HEK293 (cell line): ENCODE measurements around the gene CAPN1.

ENCODE experiments used
- CTCF ChIA-PET: fragments of 350-600 bp; formaldehyde crosslinking; extraction: SDS; loops from one replicate; lab custom pipeline; 2021; ENCODE audit warnings: antibody characterized with exemption; lab: Yijun Ruan, JAX
- POLR2A ChIA-PET: fragments of 300-600 bp; formaldehyde crosslinking; extraction: SDS; loops from one replicate; lab custom pipeline; 2020; ENCODE audit warnings: antibody characterized with exemption, inconsistent platforms; lab: Yijun Ruan, JAX
- H3K27ac ChIP-seq: fragments of 200-500 bp; sonication (Bioruptor generic); 2 replicates; pipeline ENCODE4 v1.5.1; 2014; ENCODE audit warnings: low read depth, low read length, control low read depth, inconsistent platforms; ENCODE audit errors: extremely low read depth
- H3K36me3 ChIP-seq, 2 experiments: fragments of 200-500 bp in 1 of 2; sonication (Bioruptor generic) in 1 of 2; 1 replicate in 1 of 2; 2 replicates in 1 of 2; pipeline ENCODE4 v1.5.1; 2014 to 2017; ENCODE audit warnings: inconsistent platforms in 2 of 2, low read length in 2 of 2; ENCODE audit not compliant: control insufficient read depth in 2 of 2, insufficient read depth in 1 of 2
- H3K4me1 ChIP-seq: fragments of 200-500 bp; sonication (Bioruptor generic); 2 replicates; pipeline ENCODE4 v1.5.1; 2014; ENCODE audit warnings: mild to moderate bottlenecking, low read length, inconsistent platforms; ENCODE audit not compliant: control insufficient read depth, insufficient read depth
- H3K4me3 ChIP-seq: 2 replicates; pipeline ENCODE4 v1.5.1; 2011; ENCODE audit warnings: low read depth, mild to moderate bottlenecking, control low read depth, low read length, moderate library complexity
- H3K9me3 ChIP-seq: fragments of 200-500 bp; sonication (Bioruptor generic); 2 replicates; pipeline ENCODE4 v1.5.1; 2014; ENCODE audit warnings: low read depth, low read length, inconsistent platforms; ENCODE audit not compliant: control insufficient read depth, insufficient read depth
- SP3 ChIP-seq: fragments of 450-650 bp; formaldehyde crosslinking; IDR thresholded peaks from 2 replicates; pipeline ENCODE4 v1.5.1; 2016; ENCODE audit warnings: missing biosample characterization, missing genetic modification characterization
- ZNF146 ChIP-seq: fragments of 450-650 bp; formaldehyde crosslinking; IDR thresholded peaks from 2 replicates; pipeline ENCODE4 v1.5.1; 2016; ENCODE audit warnings: missing biosample characterization, missing genetic modification characterization
- ZNF266 ChIP-seq: fragments of 450-650 bp; formaldehyde crosslinking; IDR thresholded peaks from 2 replicates; pipeline ENCODE4 v1.5.1; 2016; ENCODE audit warnings: missing biosample characterization, missing genetic modification characterization, low read depth
- ZNF555 ChIP-seq: fragments of 450-650 bp; formaldehyde crosslinking; conservative IDR thresholded peaks from 2 replicates; pipeline ENCODE4 v1.5.1; 2017; ENCODE audit warnings: missing biosample characterization, mild to moderate bottlenecking, missing genetic modification characterization, inconsistent platforms
- ZNF629 ChIP-seq: fragments of 450-650 bp; formaldehyde crosslinking; IDR thresholded peaks from 2 replicates; pipeline ENCODE4 v1.5.1; 2017; ENCODE audit warnings: missing biosample characterization, missing genetic modification characterization
- TF ChIP-seq, protein P1 (sequence below): fragments of 450-650 bp; formaldehyde crosslinking; IDR thresholded peaks from 2 replicates; pipeline ENCODE4 v1.5.1; 2016; ENCODE audit warnings: missing biosample characterization, missing genetic modification characterization
- TF ChIP-seq, protein P2 (sequence below): fragments of 450-650 bp; formaldehyde crosslinking; IDR thresholded peaks from 2 replicates; pipeline ENCODE4 v1.5.1; 2016; ENCODE audit warnings: missing biosample characterization, missing genetic modification characterization
- TF ChIP-seq, protein P3 (sequence below): fragments of 450-650 bp; formaldehyde crosslinking; conservative IDR thresholded peaks from 2 replicates; pipeline ENCODE4 v1.5.1; 2016; ENCODE audit warnings: low read depth, missing biosample characterization, missing genetic modification characterization
- TF ChIP-seq, protein P4 (sequence below): fragments of 450-650 bp; formaldehyde crosslinking; IDR thresholded peaks from 2 replicates; pipeline ENCODE4 v1.5.1; 2016; ENCODE audit warnings: missing biosample characterization, missing genetic modification characterization
- TF ChIP-seq, protein P5 (sequence below): fragments of 450-650 bp; formaldehyde crosslinking; IDR thresholded peaks from 2 replicates; pipeline ENCODE4 v1.5.1; 2017; ENCODE audit warnings: missing biosample characterization, missing genetic modification characterization
- TF ChIP-seq, protein P6 (sequence below): fragments of 450-650 bp; formaldehyde crosslinking; conservative IDR thresholded peaks from 2 replicates; pipeline ENCODE4 v1.5.1; 2016; ENCODE audit warnings: low read depth, missing biosample characterization, missing genetic modification characterization

Gene CAPN1

DNA sequence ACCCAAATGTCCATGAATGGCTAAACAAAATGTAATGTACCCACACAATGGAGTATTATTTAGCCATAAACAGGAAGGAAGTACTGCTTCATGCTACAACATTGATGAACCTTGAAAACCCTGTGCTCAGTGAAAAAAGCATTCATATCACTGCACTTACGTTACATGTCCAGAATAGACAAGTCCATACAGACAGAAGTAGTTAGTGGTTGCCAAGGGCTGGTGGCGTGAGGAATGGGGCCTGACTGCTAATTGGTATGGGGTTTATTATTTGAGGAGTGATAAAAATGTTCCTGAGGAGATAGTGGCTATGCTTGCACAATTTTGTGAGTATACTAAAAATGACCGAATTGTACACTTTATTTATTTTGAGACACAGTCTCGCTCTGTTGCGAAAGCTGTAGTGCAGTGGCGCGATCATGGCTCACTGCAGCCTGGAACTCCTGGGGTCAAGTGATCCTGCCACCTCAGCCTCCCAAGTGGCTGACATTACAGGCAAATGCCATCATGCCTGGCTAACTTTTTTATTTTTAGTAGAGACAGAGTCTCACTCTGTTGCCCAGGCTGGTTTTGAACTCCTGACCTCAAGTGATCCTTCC lies 39.7 kb upstream of the CAPN1 start:
- TF ChIP-seq, protein P1, sequence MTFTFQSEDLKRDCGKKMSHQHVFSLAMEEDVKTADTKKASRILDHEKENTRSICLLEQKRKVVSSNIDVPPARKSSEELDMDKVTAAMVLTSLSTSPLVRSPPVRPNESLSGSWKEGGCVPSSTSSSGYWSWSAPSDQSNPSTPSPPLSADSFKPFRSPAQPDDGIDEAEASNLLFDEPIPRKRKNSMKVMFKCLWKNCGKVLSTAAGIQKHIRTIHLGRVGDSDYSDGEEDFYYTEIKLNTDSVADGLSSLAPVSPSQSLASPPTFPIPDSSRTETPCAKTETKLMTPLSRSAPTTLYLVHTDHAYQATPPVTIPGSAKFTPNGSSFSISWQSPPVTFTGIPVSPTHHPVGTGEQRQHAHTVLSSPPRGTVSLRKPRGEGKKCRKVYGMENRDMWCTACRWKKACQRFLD (tag by site-specific recombination): no peak
- peak; percentile 57; the same call in 1 of the 2 replicates for TF ChIP-seq ZNF146 (tag by site-specific recombination)
- TF ChIP-seq, all 188 proteins: peak for 1
- H3K4me3 ChIP-seq: no peak overlapping the region
- ChIA-PET POLR2A (no interaction called here), CTCF (no interaction called here)
- no peak overlapping the region for H3K27ac ChIP-seq
- no peaks in the 10 kb centered on the region for H3K4me1 ChIP-seq
- H3K36me3 ChIP-seq: no peaks in the 10 kb centered on the region
- no peaks in the 10 kb centered on the region for H3K9me3 ChIP-seq

DNA sequence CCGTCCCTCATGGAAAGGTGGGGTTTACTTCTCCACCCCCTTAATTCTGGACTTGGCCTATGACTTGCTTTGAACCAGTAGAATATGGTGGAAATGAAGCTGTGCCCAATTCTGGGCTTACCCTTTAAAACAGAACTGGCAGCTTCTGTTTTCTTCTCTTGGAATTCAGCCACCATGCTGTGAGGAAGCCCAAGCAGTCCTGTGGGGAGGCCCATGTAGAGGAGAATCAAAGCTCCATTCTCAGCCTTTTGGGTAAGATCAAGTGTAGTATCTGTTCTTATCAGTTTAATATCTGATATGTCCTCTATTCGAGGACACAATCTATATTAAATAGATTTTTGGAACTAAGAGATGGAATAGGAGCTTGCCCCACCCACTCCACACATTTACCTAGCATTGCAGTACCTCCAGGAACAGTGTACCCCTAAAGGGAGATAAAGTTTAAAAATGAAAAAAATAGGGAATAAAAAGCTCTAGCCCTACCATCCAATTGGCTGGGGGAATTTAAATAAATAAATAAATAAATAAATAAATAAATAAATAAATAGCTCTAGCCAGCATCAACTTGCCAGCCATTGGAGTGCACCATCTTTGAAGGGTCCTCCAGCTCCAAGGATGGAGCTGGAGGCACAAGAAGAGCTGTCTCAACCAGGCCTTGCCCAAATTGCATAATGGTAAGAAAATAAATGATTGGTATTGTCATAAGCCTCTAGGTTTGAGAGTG lies 34.2 kb upstream of the CAPN1 start:
- H3K27ac ChIP-seq: no peak overlapping the region
- ChIA-PET CTCF (interaction anchor here (0.9 to 1.8 kb wide), 2 partner anchors 12 to 18 kb away, joined by 3 to 7 read pairs; no protein-coding TSS in a partner anchor), POLR2A (interaction anchor here (0.7 to 1.7 kb wide), 3 partner anchors 10 to 141 kb away, joined by 3 to 4 read pairs (median 3); no protein-coding TSS in a partner anchor)
- H3K4me1 ChIP-seq: no peaks in the 10 kb centered on the region
- H3K36me3 ChIP-seq: no peaks in the 10 kb centered on the region
- no peaks in the 10 kb centered on the region for H3K9me3 ChIP-seq
- no peak overlapping the region for H3K4me3 ChIP-seq
- TF ChIP-seq, protein P2, sequence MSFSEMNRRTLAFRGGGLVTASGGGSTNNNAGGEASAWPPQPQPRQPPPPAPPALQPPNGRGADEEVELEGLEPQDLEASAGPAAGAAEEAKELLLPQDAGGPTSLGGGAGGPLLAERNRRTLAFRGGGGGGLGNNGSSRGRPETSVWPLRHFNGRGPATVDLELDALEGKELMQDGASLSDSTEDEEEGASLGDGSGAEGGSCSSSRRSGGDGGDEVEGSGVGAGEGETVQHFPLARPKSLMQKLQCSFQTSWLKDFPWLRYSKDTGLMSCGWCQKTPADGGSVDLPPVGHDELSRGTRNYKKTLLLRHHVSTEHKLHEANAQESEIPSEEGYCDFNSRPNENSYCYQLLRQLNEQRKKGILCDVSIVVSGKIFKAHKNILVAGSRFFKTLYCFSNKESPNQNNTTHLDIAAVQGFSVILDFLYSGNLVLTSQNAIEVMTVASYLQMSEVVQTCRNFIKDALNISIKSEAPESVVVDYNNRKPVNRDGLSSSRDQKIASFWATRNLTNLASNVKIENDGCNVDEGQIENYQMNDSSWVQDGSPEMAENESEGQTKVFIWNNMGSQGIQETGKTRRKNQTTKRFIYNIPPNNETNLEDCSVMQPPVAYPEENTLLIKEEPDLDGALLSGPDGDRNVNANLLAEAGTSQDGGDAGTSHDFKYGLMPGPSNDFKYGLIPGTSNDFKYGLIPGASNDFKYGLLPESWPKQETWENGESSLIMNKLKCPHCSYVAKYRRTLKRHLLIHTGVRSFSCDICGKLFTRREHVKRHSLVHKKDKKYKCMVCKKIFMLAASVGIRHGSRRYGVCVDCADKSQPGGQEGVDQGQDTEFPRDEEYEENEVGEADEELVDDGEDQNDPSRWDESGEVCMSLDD: no peak
- TF ChIP-seq, protein P3, sequence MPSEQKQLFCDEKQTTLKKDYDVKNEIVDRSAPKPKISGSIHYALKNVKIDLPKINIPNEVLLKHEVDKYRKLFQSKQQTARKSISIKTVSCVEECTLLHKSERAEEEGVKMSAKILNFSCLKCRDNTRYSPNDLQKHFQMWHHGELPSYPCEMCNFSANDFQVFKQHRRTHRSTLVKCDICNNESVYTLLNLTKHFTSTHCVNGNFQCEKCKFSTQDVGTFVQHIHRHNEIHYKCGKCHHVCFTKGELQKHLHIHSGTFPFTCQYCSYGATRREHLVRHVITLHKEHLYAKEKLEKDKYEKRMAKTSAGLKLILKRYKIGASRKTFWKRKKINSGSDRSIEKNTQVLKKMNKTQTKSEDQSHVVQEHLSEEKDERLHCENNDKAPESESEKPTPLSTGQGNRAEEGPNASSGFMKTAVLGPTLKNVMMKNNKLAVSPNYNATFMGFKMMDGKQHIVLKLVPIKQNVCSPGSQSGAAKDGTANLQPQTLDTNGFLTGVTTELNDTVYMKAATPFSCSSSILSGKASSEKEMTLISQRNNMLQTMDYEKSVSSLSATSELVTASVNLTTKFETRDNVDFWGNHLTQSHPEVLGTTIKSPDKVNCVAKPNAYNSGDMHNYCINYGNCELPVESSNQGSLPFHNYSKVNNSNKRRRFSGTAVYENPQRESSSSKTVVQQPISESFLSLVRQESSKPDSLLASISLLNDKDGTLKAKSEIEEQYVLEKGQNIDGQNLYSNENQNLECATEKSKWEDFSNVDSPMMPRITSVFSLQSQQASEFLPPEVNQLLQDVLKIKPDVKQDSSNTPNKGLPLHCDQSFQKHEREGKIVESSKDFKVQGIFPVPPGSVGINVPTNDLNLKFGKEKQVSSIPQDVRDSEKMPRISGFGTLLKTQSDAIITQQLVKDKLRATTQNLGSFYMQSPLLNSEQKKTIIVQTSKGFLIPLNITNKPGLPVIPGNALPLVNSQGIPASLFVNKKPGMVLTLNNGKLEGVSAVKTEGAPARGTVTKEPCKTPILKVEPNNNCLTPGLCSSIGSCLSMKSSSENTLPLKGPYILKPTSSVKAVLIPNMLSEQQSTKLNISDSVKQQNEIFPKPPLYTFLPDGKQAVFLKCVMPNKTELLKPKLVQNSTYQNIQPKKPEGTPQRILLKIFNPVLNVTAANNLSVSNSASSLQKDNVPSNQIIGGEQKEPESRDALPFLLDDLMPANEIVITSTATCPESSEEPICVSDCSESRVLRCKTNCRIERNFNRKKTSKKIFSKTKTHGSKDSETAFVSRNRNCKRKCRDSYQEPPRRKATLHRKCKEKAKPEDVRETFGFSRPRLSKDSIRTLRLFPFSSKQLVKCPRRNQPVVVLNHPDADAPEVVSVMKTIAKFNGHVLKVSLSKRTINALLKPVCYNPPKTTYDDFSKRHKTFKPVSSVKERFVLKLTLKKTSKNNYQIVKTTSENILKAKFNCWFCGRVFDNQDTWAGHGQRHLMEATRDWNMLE (tag by site-specific recombination): peak; percentile 75
- TF ChIP-seq, protein P4, sequence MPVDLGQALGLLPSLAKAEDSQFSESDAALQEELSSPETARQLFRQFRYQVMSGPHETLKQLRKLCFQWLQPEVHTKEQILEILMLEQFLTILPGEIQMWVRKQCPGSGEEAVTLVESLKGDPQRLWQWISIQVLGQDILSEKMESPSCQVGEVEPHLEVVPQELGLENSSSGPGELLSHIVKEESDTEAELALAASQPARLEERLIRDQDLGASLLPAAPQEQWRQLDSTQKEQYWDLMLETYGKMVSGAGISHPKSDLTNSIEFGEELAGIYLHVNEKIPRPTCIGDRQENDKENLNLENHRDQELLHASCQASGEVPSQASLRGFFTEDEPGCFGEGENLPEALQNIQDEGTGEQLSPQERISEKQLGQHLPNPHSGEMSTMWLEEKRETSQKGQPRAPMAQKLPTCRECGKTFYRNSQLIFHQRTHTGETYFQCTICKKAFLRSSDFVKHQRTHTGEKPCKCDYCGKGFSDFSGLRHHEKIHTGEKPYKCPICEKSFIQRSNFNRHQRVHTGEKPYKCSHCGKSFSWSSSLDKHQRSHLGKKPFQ (tag by site-specific recombination): no peak
- TF ChIP-seq SP3 (tag by site-specific recombination) (0 out of 2 replicates have a peak, but pooled peaks have one; percentile 14), ZNF629 (tag by site-specific recombination) (peak; percentile 32; the same call in 1 of the 2 replicates), ZNF266 (no peak), ZNF555 (tag by site-specific recombination) (peak; percentile 41; the same call in 1 of the 2 replicates)
- TF ChIP-seq, protein P5, sequence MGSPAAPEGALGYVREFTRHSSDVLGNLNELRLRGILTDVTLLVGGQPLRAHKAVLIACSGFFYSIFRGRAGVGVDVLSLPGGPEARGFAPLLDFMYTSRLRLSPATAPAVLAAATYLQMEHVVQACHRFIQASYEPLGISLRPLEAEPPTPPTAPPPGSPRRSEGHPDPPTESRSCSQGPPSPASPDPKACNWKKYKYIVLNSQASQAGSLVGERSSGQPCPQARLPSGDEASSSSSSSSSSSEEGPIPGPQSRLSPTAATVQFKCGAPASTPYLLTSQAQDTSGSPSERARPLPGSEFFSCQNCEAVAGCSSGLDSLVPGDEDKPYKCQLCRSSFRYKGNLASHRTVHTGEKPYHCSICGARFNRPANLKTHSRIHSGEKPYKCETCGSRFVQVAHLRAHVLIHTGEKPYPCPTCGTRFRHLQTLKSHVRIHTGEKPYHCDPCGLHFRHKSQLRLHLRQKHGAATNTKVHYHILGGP (tag by site-specific recombination): no peak
- TF ChIP-seq, protein P6, sequence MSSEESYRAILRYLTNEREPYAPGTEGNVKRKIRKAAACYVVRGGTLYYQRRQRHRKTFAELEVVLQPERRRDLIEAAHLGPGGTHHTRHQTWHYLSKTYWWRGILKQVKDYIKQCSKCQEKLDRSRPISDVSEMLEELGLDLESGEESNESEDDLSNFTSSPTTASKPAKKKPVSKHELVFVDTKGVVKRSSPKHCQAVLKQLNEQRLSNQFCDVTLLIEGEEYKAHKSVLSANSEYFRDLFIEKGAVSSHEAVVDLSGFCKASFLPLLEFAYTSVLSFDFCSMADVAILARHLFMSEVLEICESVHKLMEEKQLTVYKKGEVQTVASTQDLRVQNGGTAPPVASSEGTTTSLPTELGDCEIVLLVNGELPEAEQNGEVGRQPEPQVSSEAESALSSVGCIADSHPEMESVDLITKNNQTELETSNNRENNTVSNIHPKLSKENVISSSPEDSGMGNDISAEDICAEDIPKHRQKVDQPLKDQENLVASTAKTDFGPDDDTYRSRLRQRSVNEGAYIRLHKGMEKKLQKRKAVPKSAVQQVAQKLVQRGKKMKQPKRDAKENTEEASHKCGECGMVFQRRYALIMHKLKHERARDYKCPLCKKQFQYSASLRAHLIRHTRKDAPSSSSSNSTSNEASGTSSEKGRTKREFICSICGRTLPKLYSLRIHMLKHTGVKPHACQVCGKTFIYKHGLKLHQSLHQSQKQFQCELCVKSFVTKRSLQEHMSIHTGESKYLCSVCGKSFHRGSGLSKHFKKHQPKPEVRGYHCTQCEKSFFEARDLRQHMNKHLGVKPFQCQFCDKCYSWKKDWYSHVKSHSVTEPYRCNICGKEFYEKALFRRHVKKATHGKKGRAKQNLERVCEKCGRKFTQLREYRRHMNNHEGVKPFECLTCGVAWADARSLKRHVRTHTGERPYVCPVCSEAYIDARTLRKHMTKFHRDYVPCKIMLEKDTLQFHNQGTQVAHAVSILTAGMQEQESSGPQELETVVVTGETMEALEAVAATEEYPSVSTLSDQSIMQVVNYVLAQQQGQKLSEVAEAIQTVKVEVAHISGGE (tag by site-specific recombination): peak; percentile 44; the same call in 1 of the 2 replicates
